Central memory CD4-positive, alpha-beta T cell (primary cell): ENCODE results near the gene DPM2.

Experiments used
- DNase-seq: peaks from one replicate; pipeline ENCODE4 v3.0.0; 2022

Gene DPM2

GRCh38 chr9:127934248-127934647 is 3.4 kb downstream of the DPM2 start:
- DNase-seq = no peak

DNA sequence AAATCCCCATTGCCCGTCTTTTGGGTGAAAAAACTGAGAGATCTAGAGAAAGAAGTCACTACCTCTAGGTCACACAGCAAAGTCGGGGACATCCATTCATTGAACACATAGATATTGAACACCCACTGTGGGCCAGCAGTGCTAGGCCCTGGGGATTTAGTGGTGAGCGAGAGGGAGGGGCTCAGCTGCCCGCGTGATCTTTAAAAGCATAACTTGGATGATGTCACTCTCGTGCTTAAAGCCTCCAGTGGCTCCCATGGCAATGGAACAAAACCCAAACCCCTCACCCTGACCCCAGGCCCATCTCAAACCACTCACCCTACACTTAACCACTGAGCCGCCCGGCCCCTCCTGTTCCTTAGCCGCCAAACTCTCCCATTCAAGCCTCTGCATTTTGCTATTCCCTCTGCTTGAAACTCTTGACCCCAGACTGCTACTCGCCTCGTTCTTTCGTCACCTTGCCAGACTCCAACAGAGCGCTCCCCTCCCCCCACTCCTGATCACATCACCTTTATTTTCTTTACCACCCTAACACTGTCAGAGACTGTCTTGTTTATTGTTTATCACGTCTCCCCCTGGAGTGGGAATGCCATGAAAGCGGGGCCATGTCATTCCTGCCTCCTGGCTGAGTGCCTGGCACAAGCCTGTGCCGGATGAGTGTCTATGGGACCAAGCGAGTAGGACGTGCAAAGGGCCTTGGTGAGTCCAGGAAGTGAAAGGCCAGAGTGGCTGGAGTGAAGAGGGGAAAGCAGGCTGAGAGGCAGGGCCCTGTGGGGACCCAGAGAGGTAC is 6.4 kb downstream of the DPM2 start:
- no peak for DNase-seq

DNA sequence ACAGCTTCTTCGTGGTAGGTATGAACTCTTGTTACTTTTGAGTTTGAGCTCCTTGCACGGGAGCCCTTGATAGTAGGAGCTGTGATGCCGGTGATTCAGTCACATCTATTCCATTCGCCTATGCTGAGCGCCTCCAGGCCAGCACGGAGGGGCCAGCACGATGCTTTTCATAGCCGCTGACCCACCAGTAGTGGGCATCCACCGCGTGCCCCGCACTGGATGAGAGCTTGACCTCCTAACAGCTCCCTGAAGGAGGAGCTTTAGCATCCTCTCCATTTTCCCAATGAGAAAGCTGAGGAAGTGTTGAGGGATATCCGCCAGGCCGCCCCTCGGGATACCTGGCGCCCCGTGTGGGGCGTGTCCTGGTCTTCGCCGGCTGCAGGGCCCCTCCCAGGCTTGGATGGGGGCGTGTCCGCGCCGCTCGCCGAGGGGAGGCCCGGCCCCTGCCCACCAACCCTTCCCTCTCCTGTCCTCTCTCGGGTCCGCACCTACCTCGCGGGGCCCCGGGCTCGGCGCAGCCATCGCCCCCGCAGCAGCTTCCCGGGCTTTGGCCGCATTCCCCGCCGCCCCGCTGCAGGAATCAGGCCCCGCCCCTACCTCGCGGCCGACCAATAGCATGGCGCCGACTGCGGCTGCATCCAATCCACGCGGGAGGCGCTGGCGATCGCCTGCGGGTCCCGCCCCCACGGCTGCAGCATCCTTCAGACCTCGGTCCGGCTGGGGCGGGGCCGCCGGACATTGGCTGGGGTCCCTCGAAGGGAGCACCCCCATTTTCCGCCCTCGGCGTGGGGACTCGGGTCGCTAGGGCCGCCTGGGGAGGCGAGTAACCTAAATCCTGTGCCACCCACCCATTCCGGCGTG is 7.2 kb downstream of the DPM2 start, which contains the start of gene PIP5KL1:
TSS of gene PIP5KL1 (minus strand) at position 547 of the 861 bp plus-strand sequence. CDS start at position 522, 25 bp downstream.
- peak; percentile 60 for DNase-seq

- DNase-seq = no peak
Observed at GRCh38 chr9:127929625-127929979, 8.1 kb downstream of the DPM2 start.

DNA sequence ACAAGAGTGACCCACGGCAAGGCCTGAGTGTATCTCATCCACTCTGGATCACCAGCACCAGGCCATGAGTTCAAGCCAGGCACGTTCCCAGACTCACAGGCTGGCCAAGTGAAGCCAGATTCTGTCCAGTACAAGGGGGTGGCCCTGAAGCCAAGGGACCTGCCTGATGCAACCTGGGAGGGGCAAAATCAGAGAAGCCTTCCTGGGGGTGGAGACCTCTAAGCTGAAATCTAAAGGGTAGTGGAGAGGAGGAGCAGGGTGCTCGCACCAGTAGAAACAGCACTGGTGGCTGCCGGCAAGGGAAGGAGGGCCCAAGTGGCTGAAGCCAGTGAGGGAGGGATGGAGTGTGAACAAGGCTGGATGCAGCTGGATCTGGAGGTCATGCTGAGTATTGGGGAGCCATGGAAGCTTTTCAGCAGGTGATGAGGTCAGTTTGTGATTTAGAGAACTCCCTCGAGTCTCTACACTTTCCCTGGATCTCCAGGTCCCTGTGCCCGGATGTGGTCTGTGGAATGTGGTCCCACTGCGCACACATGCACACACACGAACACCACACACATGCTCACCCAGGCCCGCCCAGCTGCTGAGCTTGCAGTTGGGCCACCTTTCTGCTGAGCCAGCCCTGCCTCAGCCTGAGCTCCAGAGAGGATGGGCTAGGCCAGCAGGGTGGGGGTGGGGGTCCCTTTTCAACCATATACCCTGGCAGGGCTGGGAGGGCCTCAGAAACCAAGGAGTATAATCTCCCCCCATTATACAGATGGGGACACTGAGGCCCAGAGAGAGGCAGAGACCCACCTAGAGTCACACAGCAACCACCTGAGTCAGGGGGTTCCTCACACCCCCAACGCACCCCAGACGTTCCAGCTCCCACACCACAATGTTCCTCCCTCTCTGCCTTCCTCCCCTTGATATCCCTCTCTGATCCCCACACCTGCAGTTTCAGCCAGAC is 8.7 kb downstream of the DPM2 start:
- no peak for DNase-seq

DNA sequence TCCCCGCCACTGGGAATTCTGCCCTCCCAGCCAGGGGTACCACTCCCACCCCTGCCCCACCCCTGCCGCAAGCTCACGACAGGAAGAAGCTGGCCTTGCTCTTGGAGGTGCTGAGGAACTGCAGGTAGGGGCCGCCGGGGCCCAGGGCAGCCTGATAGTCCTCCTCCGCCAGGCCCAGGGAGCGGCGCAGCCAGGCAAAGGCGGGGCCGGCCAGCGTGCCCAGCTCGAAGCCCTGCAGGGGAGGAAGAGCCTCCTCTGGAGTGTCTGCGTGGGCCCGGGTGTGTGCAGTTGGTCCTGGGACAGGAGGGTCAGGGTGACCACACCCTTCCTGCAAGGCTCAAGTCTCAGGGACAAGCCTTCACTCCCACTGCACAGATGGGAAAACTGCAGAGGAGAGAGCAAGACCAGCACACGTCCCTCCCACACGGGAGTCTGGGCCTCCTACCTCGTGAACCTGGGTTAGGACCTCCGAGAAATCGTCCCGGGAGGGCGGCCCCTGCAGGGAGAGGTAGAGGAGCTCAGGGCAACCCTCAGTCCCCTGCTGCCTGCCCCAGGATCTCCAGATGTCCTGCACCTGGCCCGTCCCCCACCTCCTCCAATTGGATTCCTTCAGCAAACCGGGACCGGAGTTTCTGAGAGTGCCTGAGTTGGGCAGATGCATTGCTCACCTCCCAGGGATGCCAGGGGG is 9.5 kb downstream of the DPM2 start:
- no peak for DNase-seq

- peak; percentile 55 for DNase-seq
Observed at GRCh38 chr9:127927201-127927987, 10.3 kb downstream of the DPM2 start.

DNA sequence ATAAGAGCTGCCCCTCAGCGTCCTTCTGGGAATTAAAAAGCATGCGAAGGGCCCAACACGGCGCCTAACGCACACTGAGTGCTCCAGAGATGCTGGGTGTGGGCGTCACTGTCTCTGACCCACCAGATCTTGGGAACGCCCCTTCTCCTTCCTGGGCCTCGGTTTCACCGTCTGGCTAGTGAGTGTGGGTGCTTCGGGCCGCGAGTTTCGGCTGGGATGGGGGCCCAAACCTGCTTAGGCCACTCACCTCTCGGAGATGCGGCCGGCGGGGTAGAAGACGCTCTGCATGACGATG is 10.8 kb downstream of the DPM2 start:
- DNase-seq = no peak

DNA sequence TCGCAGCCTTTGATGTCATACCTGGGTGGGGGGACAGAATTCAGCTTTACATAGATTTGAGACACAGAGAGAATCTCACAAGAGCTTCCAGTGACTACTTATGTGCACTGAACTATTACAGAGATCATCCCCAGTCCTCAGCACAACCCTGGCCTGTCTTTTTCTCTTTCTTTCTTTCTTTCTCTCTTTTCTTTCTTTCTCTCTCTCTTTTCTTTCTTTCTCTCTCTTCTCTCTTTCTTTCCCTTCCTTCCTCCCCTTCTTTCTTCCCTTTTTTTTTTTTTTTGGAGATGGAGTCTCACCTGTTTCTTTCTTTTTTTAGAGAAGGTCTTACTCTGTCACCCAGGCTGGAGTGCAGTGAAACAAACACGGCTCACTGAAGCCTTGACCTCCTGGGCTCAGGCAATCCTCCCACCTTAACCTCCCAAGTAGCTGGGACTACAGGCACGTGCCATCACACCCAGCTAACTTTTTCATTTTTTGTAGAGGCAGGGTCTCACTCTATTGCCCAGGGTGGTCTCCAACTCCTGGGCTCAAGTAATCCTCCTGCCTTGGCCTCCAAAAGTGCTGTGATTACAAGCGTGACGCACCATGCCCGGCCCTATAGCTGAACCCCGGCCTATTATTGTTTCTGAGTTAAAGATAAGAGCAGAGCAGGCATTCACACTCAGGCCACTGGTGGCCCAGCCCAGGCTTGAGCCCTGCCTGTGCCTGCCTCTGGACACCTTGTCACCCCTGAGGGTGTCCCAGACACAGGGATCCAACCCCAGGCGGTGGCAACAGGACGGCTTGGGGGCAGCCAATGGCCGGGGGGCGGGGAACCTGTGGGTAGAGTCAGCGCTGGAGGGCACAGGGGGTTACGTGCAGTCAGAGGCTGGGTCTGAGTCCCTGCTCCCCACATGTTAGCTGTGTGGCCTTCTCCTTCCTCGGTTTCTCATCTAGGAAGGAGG is 11.4 kb downstream of the DPM2 start:
- no peak for DNase-seq

- DNase-seq = no peak
Observed at GRCh38 chr9:127924736-127925444, 12.8 kb downstream of the DPM2 start.

DNA sequence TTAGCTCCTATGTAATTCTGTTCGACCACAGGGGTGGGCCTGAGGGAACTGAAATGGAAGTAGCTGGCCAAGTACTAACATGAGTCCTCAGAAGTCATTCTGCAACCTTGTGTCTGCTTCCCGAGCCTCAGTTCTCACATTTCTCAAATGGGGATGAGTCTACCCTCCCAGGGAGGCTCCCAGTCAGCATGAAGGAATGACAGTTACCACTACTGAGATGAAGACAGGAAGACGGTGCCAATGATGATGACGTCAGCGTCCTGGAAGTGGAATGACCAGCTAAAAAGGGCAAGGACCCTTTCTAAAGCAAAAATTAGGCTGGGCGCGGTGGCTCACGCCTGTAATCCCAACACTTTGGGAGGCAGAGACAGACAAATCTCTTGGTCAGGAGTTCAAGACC is 13.9 kb downstream of the DPM2 start:
- no peak for DNase-seq

DNA sequence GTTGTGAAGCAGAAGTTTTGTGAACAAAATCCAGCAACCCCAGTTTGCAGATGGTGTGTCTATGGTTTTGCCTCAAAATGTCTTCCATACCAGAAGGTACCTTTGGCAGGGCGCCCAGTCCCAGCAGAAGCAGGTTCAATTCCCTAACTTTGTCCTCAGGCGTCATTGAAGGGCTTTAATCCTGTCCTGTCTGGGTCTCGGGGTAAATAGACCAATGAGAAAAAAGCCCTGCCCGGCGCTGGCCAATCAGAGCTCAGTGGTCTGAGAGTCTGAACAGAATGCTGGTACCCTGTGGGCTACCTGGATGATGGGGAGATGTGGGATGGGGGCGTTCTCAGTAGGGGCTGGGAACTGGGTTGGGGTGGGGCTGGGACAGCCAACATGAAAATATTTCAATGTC is 14.6 kb downstream of the DPM2 start:
- no peak for DNase-seq

- DNase-seq = peak; percentile 67
Observed at GRCh38 chr9:127921557-127922120, 16.0 kb downstream of the DPM2 start.

DNA sequence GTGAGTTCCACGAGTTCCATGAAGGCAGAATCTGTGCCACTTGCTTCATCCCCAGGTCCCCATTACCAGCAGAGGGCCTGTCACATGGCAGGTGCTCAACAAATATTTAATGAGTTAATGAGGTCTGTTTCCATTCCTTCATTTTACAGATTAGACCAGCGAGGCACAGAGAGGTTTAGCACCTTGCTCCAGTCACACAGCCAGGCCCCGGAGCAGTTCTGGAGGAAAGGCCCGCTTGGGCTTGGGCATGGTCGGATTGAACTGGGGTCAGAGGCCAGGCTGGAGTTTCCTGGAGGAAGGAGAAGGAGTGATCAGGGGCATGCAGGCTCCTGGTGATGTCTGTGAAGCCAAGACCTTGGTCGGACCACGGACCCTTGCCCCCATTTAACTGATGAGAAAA is 16.9 kb downstream of the DPM2 start:
- no peak for DNase-seq

DNA sequence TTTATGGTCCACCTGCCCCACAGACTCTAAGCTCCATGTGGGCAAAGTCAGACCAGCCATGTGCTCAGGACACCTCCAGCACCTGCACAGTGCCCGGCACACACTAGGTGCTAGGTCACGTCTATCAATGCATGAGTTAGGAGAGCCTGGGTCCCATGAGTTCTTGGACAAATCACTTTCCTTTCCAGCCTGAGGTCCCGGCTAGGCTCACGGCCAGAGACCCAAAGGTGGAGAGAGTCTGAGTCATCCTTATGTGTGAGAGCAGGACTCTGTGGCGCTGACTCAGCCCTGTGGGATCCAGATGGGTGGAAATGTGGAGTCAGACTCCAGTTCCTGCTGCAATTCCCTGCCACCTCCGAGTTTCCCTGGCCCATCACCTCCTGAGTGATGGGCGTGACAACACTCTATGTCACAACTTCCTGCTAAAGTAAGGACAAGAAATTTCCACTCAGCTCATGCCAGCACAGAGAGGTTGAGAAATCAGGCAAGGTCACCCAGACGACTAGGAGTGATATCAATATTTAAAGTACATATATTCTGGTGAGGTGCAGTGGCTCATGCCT is 18.3 kb downstream of the DPM2 start:
- DNase-seq = no peak

DNA sequence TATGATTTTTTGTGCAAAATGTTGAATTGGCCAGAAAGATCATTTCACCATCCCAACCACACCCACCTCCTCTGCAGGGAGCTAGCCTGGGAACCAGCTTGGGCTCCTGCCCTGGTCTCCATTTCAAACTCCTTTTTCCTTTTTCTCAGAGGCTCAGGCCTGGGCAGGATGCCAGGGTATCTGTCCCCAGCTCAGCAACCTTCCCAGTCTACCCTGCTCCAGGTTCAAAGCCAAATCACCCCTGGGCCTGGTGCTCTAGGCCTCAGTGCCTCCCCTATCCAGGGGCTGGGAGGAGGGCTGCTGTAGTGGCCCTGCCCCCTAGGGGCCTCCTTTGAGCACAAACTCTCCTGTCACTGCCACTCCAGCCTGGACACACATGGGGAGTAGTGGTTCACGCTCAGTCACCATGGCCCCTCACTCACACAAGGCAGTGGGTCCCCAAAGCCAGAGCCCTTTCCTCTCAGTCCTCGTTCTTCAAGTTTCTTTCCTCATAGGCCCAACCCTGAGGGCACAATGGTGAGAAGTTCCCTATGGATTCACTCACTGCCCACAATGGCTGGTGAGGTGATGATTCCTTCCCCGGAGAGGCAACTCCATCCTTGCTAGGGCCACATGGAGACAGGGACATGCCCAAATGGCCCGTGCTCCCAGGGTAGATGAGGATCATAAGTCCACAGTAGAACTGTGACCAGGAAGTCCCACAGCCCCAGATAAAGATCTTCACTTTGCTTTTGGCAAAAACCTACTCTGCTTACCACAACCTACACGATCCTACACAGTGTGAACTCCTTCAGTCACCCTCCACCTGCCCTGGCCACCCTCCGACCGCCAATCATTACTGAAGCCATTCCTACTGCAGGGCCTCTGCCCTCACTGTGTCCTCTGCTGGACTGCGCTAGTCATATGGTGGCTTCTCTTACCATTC is 19.2 kb downstream of the DPM2 start:
- DNase-seq = no peak

GRCh38 chr9:127917603-127918002 is 20.1 kb downstream of the DPM2 start:
- no peak for DNase-seq
